Body of pancreas (tissue), 4 donors: Measurements from ENCODE around the gene PRR20E.
"Not testable (repeated sequence)": the region's sequence is repeated elsewhere in the genome, so short reads cannot be mapped to it uniquely, and the experiment has no call there.

Source experiments
- CTCF ChIP-seq, 7 experiments: fragments of 450-650 bp in 4 of 7; fragments of 200-600 bp in 3 of 7; sonication (generic) in 3 of 7; IDR thresholded peaks; one replicate each; pipeline ENCODE4 v1.5.1; 2016 to 2019; ENCODE audit warnings: antibody characterized with exemption in 7 of 7
- POLR2A ChIP-seq, 3 donors: fragments of 450-650 bp; IDR thresholded peaks; one replicate each; pipeline ENCODE4 v1.6.1; 2016; ENCODE audit warnings: antibody characterized with exemption in 3 of 3, mild to moderate bottlenecking in 2 of 3

GRCh38 chr13:57153761-57154160 is 13.2 kb upstream of the PRR20E start, which contains the start of gene PRR20C:
- not testable (repeated sequence) for TF ChIP-seq POLR2A, CTCF (IDR thresholded peaks at IDR 0.05)
